ENCODE results near the gene DDAH1. TPM values are rescaled to one million over a fixed set of nuclear protein-coding genes. Genes with fewer than 3 reads are reported as not detected.
A peak's percentile ranks its signal among the peaks of the same experiment; 100 is the strongest.

DDAH1 gene
- total RNA-seq, 4 donors from 2014 or later = 8.3 to 21.1 (median 13.3) TPM

- intact Hi-C loops (cut with DNase I; ENCODE audit: low total_unique reads) = loop anchor here (5.0 to 10.0 kb wide), 2 partner anchors 267 to 384 kb away; no protein-coding TSS in a partner anchor
- no peak overlapping the region for H3K4me3 ChIP-seq (ENCODE audit: low read depth, poor library complexity, severe bottlenecking)
- DNase-seq (ENCODE audit: low spot score in 2 of 2) = peak; percentile 78 to 98
Measured at GRCh38 chr1:85307987-85308832, 156.7 kb downstream of the DDAH1 start.

GRCh38 chr1:85306236-85306635 is 158.7 kb downstream of the DDAH1 start:
- no peak for DNase-seq (ENCODE audit: low spot score in 2 of 2)
- intact Hi-C loops (cut with DNase I; ENCODE audit: low total_unique reads) = loop anchor here (5.0 to 10.0 kb wide), 2 partner anchors 269 to 386 kb away; no protein-coding TSS in a partner anchor
- no peak for TF ChIP-seq POLR2A (IDR thresholded peaks at IDR 0.05)
- TF ChIP-seq CTCF (IDR thresholded peaks at IDR 0.05) = no peak
- no peak overlapping the region for H3K4me3 ChIP-seq (ENCODE audit: low read depth, poor library complexity, severe bottlenecking)
- WGBS, 2 donors = 92% methylated on average over 4 of the region's 4 CpGs

More at GRCh38 chr1:85307987-85308832, 156.7 kb downstream of the DDAH1 start:
- 18 to 20% methylated on average over 27 of the region's 27 CpGs for WGBS, 2 donors
- no peak for TF ChIP-seq POLR2A (IDR thresholded peaks at IDR 0.05)
- TF ChIP-seq CTCF (IDR thresholded peaks at IDR 0.05) = peak in 1 of 3 donors; percentile 87

- H3K4me3 ChIP-seq (ENCODE audit: low read depth, poor library complexity, severe bottlenecking) = no peak overlapping the region
- 53 to 88% methylated on average over 4 of the region's 4 CpGs for WGBS, 2 donors
- DNase-seq (ENCODE audit: low spot score in 2 of 2) = no peak
- TF ChIP-seq CTCF (IDR thresholded peaks at IDR 0.05) = no peak
- no peak for TF ChIP-seq POLR2A (IDR thresholded peaks at IDR 0.05)
- intact Hi-C loops (cut with DNase I; ENCODE audit: low total_unique reads) = loop anchor here (10.0 kb wide), 1 partner anchor 271 kb away; no protein-coding TSS in a partner anchor
Measured at GRCh38 chr1:85303440-85304162, 161.4 kb downstream of the DDAH1 start.

- 80 to 94% methylated on average over 3 of the region's 3 CpGs for WGBS, 2 donors
- no peak for TF ChIP-seq CTCF (IDR thresholded peaks at IDR 0.05)
- no peak for TF ChIP-seq POLR2A (IDR thresholded peaks at IDR 0.05)
- no peak overlapping the region for H3K4me3 ChIP-seq (ENCODE audit: low read depth, poor library complexity, severe bottlenecking)
- DNase-seq (ENCODE audit: low spot score in 2 of 2) = peak in 1 of 2 donors; percentile 59
- intact Hi-C loops (cut with DNase I; ENCODE audit: low total_unique reads) = loop anchor here (10.0 kb wide), 1 partner anchor 275 kb away; no protein-coding TSS in a partner anchor
Measured at GRCh38 chr1:85300140-85300539, 164.8 kb downstream of the DDAH1 start.

GRCh38 chr1:85297855-85298629 is 166.9 kb downstream of the DDAH1 start:
- WGBS, 2 donors = 25 to 29% methylated on average over 11 of the region's 11 CpGs
- TF ChIP-seq POLR2A (IDR thresholded peaks at IDR 0.05) (no peak), CTCF (IDR thresholded peaks at IDR 0.05) (no peak)
- intact Hi-C loops (cut with DNase I; ENCODE audit: low total_unique reads) = no loop called here
- peak in 1 of 2 donors; percentile 84 for DNase-seq (ENCODE audit: low spot score in 2 of 2)
- H3K4me3 ChIP-seq (ENCODE audit: low read depth, poor library complexity, severe bottlenecking) = no peak overlapping the region
